ENCODE measurements around the gene RHOU. TPM values are rescaled to one million over a fixed set of nuclear protein-coding genes. Genes with fewer than 3 reads are reported as not detected.

RHOU gene
- total and polyA plus RNA-seq, 2 donors (not counting 3 experiments of a cell fraction or from before 2014, with no cell fraction given): 0.04 to 0.40 TPM

DNA sequence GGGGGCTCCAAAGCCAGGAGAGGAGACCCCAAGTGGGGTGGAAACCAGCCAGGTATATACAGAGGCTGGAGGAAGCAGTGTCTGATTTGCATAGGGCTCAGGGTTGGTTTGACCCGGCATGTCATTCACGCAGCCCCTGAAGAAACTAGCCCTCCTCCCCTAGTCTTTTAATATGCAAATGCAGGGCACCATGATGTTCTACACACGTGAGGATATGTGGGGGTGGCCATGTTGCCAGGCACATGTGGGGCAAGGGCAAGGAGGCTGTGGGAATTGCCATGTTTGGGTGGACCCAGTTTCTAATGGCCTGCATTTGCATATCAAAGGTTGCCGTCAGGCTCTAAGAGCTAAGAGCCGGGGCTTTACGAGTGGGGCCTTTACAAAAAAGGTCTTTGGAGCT, 12.0 kb upstream of the RHOU start:
- dilution Hi-C loops (cut with MboI; ENCODE audit: extremely low pct_ligation_motif_present, low sequenced_read_pairs): no loop called here

DNA sequence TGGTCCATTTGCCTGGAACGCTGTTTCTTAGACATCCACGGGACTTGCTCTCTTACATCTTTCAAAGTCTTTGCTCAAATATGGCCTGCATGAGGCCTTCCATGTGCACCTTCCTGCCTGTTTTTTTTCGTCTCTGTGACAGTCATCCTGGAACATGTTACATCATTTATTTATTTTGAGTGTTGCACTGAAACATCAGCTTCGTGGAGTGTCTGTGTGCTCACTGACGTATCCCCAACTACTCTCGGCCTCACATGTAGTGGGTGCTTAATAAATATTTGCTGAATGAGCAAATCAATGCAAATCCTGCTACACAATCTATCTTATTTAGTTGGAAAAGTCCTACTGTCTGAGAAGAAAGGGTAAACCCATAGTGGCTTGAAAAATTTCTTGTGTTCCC, 11.4 kb upstream of the RHOU start:
- ChIA-PET CTCF (interaction anchor here (1.2 kb wide), 1 partner anchor 11 kb away, joined by 4 read pairs; the partner anchor contains the start of gene RHOU), POLR2A (no interaction called here)
- H3K4me2 ChIP-seq (ENCODE audit: insufficient read depth, low read length): no peak overlapping the region
- DNase-seq (ENCODE audit: low read depth, low spot score): no peak
- intact Hi-C loops (cut with micrococcal nuclease): no loop called here
- no peak overlapping the region for H2AFZ ChIP-seq (ENCODE audit: low read depth, low read length)
- H3K79me2 ChIP-seq (ENCODE audit: control insufficient read depth, insufficient read depth, low read length): no peaks in the 10 kb centered on the region
- dilution Hi-C loops (cut with MboI; ENCODE audit: extremely low pct_ligation_motif_present, low sequenced_read_pairs): no loop called here
- H3K9me3 ChIP-seq (replicated peaks; ENCODE audit: control insufficient read depth, insufficient read depth, low read length): no peaks in the 10 kb centered on the region
- FAIRE-seq: no peak
- no peaks in the 10 kb centered on the region for H3K36me3 ChIP-seq (ENCODE audit: control insufficient read depth in 2 of 2, extremely low read depth in 1 of 2, insufficient read depth in 2 of 2, low read length in 2 of 2)
- no peak overlapping the region for H3K4me3 ChIP-seq (replicated peaks in 1 of 3; ENCODE audit: insufficient read depth in 1 of 3, low read depth in 1 of 3, low read length in 3 of 3)
- H3K4me1 ChIP-seq (ENCODE audit: control insufficient read depth, extremely low read depth, insufficient read depth, low read length): no peaks in the 10 kb centered on the region
- TF ChIP-seq GATA2 (IDR thresholded peaks at IDR 0.05; ENCODE audit: insufficient read depth, insufficient read length, low read depth, low read length): no peak
- TF ChIP-seq, protein P1, sequence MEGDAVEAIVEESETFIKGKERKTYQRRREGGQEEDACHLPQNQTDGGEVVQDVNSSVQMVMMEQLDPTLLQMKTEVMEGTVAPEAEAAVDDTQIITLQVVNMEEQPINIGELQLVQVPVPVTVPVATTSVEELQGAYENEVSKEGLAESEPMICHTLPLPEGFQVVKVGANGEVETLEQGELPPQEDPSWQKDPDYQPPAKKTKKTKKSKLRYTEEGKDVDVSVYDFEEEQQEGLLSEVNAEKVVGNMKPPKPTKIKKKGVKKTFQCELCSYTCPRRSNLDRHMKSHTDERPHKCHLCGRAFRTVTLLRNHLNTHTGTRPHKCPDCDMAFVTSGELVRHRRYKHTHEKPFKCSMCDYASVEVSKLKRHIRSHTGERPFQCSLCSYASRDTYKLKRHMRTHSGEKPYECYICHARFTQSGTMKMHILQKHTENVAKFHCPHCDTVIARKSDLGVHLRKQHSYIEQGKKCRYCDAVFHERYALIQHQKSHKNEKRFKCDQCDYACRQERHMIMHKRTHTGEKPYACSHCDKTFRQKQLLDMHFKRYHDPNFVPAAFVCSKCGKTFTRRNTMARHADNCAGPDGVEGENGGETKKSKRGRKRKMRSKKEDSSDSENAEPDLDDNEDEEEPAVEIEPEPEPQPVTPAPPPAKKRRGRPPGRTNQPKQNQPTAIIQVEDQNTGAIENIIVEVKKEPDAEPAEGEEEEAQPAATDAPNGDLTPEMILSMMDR (IDR thresholded peaks at IDR 0.05; ENCODE audit: extremely low read depth in 1 of 2, insufficient read depth in 1 of 2, low read depth in 1 of 2, low read length in 2 of 2): no peak
- no peak for TF ChIP-seq FOS (IDR thresholded peaks at IDR 0.05; ENCODE audit: borderline replicate concordance, insufficient read depth, low read length)
- TF ChIP-seq MYC (IDR thresholded peaks at IDR 0.05; ENCODE audit: low read depth, low read length): no peak
- TF ChIP-seq JUN (IDR thresholded peaks at IDR 0.05; ENCODE audit: borderline replicate concordance, insufficient read depth, insufficient read length, low read depth): no peak
- no peak for TF ChIP-seq POLR2AphosphoS5 (IDR thresholded peaks at IDR 0.05; ENCODE audit: insufficient read depth, low read depth, low read length)
- TF ChIP-seq, protein P2, sequence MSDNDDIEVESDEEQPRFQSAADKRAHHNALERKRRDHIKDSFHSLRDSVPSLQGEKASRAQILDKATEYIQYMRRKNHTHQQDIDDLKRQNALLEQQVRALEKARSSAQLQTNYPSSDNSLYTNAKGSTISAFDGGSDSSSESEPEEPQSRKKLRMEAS (IDR thresholded peaks at IDR 0.05; ENCODE audit: insufficient read depth, insufficient read length): no peak
- TF ChIP-seq EZH2 (IDR thresholded peaks at IDR 0.05; ENCODE audit: borderline replicate concordance, low read depth, low read length, severe bottlenecking): no peak
- no peak for TF ChIP-seq POLR2A (IDR thresholded peaks at IDR 0.05; ENCODE audit: low read depth, low read length)
- BruUV-seq (replicated peaks): no TSS peak
- no peaks in the 10 kb centered on the region for H3K9me1 ChIP-seq (replicated peaks; ENCODE audit: control insufficient read depth, extremely low read depth, insufficient read depth, low read length)
- no peak overlapping the region for H3K9ac ChIP-seq (replicated peaks; ENCODE audit: extremely low read depth, insufficient read depth, low read length)
- no peak overlapping the region for H3K27ac ChIP-seq (ENCODE audit: insufficient read depth, low read depth, low read length)
- no peaks in the 10 kb centered on the region for H3K27me3 ChIP-seq (ENCODE audit: control insufficient read depth in 2 of 2, insufficient read depth in 2 of 2, low read length in 2 of 2)
- H4K20me1 ChIP-seq (replicated peaks; ENCODE audit: control insufficient read depth, extremely low read depth, insufficient read depth, low read length): no peaks in the 10 kb centered on the region

More for the DNA sequence above, 12.0 kb upstream of the RHOU start:
- DNase-seq (ENCODE audit: low read depth, low spot score): no peak
- H3K9ac ChIP-seq (replicated peaks; ENCODE audit: extremely low read depth, insufficient read depth, low read length): no peak overlapping the region
- intact Hi-C loops (cut with micrococcal nuclease): no loop called here
- H3K4me1 ChIP-seq (ENCODE audit: control insufficient read depth, extremely low read depth, insufficient read depth, low read length): no peaks in the 10 kb centered on the region
- FAIRE-seq: no peak
- no peak overlapping the region for H3K4me2 ChIP-seq (ENCODE audit: insufficient read depth, low read length)
- no peaks in the 10 kb centered on the region for H3K9me1 ChIP-seq (replicated peaks; ENCODE audit: control insufficient read depth, extremely low read depth, insufficient read depth, low read length)
- no peaks in the 10 kb centered on the region for H4K20me1 ChIP-seq (replicated peaks; ENCODE audit: control insufficient read depth, extremely low read depth, insufficient read depth, low read length)
- POLR2A ChIA-PET: no interaction called here
- H3K79me2 ChIP-seq (ENCODE audit: control insufficient read depth, insufficient read depth, low read length): no peaks in the 10 kb centered on the region
- no peak for TF ChIP-seq MYC (IDR thresholded peaks at IDR 0.05; ENCODE audit: low read depth, low read length)
- no peak for TF ChIP-seq JUN (IDR thresholded peaks at IDR 0.05; ENCODE audit: borderline replicate concordance, insufficient read depth, insufficient read length, low read depth)
- TF ChIP-seq POLR2AphosphoS5 (IDR thresholded peaks at IDR 0.05; ENCODE audit: insufficient read depth, low read depth, low read length): no peak
- no peaks in the 10 kb centered on the region for H3K27me3 ChIP-seq (ENCODE audit: control insufficient read depth in 2 of 2, insufficient read depth in 2 of 2, low read length in 2 of 2)
- H2AFZ ChIP-seq (ENCODE audit: low read depth, low read length): no peak overlapping the region
- no peaks in the 10 kb centered on the region for H3K36me3 ChIP-seq (ENCODE audit: control insufficient read depth in 2 of 2, extremely low read depth in 1 of 2, insufficient read depth in 2 of 2, low read length in 2 of 2)
- CTCF ChIA-PET: no interaction called here
- no peaks in the 10 kb centered on the region for H3K9me3 ChIP-seq (replicated peaks; ENCODE audit: control insufficient read depth, insufficient read depth, low read length)
- no TSS peak for BruUV-seq (replicated peaks)
- no peak overlapping the region for H3K4me3 ChIP-seq (replicated peaks in 1 of 3; ENCODE audit: insufficient read depth in 1 of 3, low read depth in 1 of 3, low read length in 3 of 3)
- H3K27ac ChIP-seq (ENCODE audit: insufficient read depth, low read depth, low read length): no peak overlapping the region

Measured in endothelial cell of umbilical vein (primary cell).